ENCODE results near the gene RALGPS1.

GRCh38 chr9:127132375-127132774 lies 217.8 kb downstream of the RALGPS1 start:
- TF ChIP-seq, protein P1, sequence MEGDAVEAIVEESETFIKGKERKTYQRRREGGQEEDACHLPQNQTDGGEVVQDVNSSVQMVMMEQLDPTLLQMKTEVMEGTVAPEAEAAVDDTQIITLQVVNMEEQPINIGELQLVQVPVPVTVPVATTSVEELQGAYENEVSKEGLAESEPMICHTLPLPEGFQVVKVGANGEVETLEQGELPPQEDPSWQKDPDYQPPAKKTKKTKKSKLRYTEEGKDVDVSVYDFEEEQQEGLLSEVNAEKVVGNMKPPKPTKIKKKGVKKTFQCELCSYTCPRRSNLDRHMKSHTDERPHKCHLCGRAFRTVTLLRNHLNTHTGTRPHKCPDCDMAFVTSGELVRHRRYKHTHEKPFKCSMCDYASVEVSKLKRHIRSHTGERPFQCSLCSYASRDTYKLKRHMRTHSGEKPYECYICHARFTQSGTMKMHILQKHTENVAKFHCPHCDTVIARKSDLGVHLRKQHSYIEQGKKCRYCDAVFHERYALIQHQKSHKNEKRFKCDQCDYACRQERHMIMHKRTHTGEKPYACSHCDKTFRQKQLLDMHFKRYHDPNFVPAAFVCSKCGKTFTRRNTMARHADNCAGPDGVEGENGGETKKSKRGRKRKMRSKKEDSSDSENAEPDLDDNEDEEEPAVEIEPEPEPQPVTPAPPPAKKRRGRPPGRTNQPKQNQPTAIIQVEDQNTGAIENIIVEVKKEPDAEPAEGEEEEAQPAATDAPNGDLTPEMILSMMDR (conservative IDR thresholded peaks at IDR 0.05; ENCODE audit: low read length), result no peak
- no peak for TF ChIP-seq EZH2phosphoT487 (IDR thresholded peaks at IDR 0.05; ENCODE audit: borderline replicate concordance, low read depth, low read length)

Data from OCI-LY7 (cell line).